HG02759 (cell line): Measurements from ENCODE around the gene GFRA1.

Experiments used
- ATAC-seq: cut with Tn5 transposase; IDR thresholded peaks from one replicate; pipeline ENCODE4 v1.9.1; 2021; ENCODE audit warnings: mild to moderate bottlenecking, moderate library complexity; ENCODE audit not compliant: unreplicated experiment

The GFRA1 gene

DNA sequence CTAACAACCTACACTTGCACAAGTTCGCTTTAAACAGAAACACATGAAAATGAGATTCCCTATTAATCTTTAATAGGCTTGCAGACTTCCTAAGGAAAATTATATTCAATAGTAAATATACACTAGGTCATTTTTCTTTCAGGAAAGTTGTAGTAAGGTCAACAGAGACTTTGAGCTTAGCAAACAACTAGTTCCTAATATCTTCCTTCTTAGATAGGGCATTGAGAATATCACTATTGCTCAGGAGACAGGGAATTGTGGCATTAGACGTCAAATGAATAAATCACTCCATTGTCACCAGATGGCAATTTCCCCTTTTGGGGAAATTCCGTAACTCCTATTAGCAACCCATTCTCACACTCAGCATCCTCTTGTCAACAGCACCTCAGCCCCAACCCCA lies 164.9 kb downstream of the GFRA1 start:
- no peak for ATAC-seq

DNA sequence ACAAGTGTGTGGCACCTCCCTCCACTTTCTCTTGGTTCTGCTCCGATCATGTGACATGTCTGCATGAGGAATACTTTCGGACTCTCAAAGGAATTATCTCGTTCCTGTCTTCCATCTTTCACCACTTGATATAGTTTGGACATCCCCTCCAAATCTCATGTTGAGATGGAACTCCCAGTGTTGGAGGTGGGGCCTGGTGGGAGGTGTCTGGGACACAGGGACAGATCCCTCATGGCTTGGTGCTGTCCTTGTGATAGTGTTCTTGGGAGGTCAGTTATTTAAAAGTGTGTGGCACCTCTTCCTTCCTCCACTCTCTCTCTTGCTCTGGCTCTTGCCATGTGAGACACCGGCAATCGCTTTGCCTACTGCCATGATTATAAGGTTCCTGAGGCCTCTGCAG lies 166.4 kb downstream of the GFRA1 start:
- ATAC-seq = no peak

DNA sequence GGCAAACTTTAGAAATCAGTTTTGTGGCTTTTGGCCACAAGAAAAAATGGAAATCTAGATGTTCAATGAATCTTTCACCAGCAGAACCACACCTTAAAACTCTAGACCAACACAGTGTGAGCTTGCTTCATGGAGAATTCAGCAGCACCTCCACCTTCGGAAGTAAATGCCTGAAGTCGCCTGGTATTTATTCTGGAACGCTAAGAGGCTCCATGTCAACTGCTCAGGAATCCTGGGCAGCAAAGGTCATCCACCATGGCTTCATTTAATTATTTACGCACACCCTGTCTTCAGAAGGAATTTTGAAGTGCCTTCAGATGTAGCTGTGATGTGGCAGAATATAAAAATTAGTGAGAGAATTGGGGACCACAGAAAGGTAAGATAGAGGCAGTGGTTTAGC lies 167.7 kb downstream of the GFRA1 start:
- ATAC-seq = no peak

DNA sequence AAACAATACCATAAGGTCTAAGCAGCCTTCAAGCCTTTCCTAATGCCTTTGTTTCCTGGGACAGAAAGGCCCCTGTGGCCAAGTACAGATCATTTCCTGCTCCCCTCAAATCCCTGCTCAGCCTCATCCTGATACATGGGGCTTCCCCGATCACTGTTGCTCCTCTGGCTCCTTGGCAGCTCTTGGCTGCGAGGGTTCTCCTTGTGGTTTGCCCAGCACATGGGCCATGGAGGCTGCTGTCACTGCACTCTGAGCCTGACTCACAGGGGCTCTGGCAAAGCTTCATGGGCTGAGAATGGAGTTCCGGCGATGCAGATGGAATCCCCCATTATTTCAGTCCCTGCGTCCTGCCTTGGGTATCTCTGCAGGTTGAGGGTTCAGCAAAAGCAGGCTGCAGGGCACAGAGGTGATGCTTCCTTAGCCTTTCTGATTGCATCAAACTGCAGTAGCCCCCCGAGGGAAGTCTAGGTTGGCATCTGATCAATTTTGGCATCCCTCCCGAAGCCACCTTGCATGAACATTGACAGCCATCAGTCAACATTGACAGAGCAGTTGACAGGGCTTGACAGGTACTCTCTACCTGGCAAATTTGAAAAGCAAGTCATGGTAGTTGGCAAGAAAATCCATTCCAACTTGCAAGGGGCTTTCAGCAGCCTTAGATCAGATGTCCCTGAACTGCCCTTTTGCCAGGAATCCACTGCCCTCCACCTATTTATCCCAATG lies 168.6 kb downstream of the GFRA1 start:
- ATAC-seq = no peak

DNA sequence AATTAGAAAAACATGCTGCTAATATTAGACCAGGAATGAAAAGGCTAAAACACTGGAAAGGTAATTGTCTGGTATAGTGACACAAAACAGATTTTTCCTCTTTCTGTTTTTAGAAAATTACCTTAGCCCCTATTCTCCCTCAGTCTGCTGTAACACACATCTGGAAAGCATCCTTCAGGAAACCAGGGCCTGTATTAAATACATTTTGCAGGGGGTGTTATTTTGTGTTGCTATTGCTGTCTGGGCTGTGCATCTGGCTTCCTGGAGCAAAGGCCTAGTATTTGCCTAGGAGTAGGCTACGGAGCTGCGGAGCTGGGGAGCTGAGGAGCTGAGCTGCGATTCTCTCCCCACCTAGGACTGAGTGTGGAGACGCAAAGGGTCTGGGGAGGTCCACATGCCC lies 169.3 kb downstream of the GFRA1 start:
- no peak for ATAC-seq

DNA sequence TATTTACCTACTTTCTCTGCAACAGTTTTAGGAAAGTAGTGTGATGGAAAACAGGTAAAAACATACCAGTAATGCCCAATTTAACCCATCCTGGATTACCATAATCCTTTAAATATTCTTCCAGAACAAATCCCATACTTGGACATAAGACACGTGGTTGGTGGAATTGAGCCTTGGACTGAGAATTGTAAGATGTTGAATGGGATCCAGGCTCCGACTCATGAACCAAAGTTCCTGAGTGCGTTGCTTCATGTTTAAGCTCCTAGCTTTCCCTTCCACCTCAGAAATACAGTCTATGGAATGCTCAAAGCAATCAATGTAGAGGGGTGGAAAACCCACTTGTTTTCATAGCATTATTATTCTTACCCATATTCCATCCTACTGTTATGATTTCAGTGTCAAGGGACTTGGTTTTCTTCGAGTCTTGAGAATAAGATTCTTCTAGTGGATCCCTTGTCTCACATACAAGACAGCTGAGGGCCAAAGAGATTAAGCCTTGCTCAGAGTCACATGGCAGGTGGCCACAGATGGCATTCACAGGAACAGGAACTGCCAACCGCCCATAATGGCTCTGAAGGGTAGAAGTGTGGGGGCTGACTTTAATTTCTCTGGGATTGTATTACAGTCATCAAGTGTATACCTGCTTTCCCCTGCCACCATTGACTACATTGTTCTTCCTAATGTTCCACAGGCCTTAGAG lies 171.2 kb downstream of the GFRA1 start:
- no peak for ATAC-seq

DNA sequence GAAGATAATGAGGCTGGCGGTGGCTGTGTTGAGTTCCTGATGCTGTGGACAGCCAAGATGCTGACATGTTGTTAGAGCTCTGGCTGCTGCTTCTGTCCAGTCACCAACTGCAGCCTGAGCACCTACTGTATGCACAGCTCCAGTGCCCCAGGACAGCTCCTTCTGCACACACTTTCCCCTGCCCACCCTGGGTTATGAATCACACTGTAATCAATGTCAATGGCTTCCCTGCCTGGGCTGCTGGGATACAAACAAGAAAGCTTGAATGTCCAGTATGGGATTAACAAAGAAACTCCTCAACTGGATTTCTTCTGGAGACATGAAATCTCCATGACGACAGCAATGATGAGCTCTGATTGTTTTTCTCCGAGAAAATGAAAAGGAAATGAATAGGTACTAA lies 172.0 kb downstream of the GFRA1 start:
- ATAC-seq = no peak

DNA sequence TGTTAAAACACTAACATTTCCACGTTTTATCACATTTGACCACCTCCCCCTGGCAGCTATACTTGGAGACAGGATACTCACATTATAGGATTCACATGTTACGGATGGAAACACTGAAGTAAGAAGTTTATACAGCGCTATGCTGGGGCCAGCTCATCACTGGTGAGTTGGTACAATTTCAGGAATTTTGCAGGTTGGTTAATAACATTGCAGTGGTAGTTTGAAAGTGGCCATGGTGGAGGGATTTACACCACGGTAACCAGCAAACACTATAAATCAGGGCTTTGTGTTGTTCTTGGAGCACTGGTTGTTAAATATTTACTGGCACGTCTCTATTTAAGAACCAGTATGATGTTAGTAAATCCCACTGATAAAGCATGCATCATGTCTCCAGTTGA lies 174.0 kb downstream of the GFRA1 start:
- no peak for ATAC-seq

DNA sequence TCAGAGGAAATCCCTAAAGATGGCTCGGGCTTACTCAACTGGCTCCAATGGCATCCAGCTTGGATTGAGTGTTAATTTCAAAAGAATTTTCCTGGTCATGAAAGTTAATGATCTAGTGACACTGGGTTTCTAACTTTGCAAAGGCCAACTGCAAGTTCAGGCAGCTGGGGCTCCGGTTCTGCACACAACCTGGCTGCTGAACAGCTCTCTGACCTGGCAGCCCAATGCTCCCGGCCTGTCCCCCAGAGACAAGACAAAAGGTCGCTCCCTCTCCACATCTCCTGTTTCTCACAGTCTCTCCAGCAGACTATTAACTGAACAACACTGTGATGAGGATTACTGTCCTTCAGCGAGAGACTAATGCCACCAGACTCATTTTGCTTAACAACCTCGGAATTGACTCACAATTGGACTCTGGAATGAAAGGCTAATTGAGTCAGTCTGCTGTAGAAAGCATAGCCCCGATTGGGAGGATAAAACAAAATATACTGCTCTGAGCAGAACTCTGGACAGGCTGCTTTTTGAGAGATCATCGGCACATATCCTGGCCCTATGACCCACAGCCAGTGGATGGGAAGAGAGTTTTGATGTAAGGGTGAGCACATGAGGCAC lies 174.5 kb downstream of the GFRA1 start:
- ATAC-seq = no peak

DNA sequence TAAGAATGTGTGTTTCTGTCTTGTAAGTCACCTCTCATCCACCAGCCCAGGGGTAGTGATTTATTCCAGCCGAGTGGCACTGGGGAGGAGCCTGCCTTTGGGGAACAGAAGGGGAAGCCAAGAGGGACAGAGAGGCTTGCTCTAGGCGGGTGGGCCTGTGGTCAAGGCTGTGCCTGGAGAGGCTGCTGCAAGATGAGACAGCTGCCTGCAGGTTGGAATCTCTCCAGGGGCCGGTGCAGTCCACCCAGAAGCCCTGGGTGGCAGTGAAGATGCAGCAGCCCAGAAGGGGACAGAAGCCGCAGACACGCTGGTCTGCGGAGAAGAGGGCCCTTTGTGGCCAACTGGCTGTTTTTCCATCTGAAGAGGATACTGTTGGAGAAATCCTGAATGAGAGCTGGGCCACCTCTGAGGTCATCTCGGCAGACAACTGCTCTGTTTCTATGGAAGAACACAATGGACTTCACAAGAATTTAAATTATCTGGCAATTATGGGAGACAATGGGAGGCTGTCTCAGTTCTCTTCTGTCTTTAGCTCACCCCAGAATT lies 175.7 kb downstream of the GFRA1 start:
- ATAC-seq = no peak

DNA sequence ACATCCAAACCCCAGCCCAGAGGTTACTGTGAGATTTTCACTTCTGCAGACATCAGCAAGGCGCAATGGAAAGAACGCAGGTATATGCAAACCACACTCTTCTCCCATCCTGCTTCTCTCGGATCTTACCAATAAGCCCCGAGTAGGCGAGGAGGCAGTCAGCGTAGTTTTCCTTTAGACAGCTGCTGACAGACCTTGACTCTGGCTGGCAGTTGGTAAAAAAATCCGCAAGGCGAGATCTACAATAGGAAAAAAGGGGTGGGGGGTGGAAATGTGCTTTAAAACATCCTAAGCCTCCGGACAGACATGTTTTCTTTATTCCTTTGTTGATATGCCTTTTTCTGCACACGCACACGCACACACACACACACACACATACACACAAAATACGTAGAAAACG lies 176.5 kb downstream of the GFRA1 start:
- ATAC-seq = no peak

DNA sequence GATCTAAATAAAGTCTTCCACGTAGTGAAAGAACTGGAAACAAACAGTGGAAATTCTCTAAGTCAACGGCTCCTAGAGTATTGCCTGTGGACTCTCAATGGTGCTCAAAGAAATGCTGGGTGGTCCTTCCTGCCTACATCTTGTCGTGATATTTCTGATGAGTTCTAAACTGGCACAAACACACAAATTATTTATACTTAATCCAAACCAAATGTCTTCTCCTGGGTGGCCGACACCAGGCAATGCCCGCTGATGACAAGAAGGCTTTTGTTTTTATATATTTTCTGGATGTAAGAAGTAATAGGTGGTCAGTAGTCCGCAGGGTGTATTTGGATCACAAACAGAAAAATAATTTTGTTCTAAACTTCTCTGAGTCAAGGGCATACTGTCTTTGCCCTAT lies 178.7 kb downstream of the GFRA1 start:
- no peak for ATAC-seq

DNA sequence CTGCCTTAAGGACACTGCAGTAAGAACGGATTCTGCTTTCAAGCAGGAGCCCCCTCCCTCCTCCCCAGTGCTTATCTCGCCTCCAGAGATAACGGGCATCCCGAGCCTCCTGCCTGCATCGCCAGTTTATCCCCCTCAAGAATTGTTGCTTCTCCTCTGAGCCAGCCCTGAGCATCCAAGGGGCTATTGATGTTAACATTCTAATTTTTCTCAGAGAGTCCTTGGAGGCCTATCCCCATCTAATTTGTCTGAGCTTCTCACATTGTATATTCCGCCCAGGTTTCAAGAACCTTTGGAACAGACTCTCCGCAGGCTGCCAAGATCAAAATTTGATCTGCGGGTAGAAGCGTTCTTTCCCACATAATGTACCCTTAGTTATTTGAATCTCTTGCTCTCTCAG lies 180.0 kb downstream of the GFRA1 start:
- no peak for ATAC-seq

DNA sequence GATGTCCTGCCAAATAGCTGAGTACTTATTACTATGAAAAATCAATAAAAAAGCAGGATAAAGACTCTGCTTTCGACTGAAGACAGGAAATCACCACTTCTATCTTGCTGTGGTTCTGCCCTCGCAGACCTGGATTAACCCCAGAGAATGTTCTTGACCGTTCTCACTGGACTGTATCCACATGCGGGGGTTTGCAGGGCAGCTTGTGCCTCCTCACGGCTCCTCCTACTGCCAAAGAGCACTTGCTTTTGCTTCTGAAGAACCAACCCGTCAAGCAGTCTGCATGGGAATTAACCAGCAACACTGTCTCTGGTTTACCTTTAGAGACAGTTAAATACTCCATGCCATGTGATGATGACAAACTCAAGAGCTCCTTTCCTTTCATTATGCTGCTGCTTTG lies 184.0 kb downstream of the GFRA1 start:
- no peak for ATAC-seq

DNA sequence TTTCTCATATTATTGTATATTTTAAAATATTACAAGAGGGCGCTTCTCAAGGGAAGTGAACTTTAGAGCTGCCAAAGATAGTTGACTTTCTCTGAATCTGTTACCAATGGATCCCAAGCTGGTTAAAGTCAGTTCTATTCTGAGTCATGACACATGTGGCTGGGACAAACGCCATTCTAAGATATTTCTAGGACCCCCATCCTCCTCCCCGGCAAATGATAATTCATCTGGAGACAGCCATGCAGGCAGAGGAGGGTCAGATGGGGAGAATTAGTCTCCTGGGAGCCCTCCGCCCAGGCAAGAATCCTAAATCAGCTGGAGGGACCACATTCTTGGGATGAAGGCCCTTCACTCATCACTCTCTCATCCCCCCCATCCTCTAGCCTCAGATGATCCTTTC lies 187.7 kb downstream of the GFRA1 start:
- ATAC-seq = no peak

DNA sequence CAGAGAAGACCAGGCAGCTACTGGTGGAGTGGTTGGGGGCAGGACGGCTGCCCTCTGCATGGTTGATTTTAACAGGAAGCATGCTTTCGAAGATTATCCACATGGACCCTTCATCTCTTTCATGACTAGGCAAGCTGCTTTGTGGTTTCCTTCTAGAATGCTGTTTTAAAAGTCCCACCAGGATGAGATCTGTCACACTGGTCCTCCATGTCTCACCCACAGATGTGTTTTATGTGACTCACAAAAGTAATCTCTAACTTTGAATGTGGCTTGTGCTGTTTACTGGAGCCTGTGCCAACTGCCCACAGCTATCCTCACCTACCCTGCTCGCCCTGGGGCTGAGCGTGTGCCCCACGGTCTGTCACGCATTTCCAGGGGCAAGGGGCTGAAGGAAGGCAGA lies 188.8 kb downstream of the GFRA1 start:
- no peak for ATAC-seq

DNA sequence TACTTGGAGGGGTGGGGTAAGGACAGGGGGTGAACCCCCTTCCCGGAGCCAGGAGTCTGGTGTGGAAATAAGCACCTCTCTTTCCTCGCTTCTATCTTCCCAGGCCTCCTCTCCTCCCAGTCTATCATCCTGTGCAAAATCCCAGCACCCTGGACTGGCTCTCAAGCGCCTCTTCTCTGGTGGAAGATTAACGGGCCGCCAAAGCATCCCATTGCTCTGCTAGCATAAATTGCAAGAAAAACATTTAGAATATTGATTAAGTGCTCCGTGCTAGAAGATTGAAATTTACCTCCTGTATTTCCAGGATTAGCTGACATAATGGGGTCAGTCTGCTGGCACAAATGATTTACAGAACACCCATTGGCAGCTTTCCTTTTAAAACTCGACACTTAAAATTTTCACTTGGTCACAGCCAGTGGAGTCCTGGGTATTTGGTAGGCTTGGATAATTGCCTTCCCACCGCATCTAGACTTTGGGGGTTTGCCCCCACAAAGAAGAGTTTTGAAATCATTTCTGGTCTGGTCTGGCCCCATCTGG lies 189.7 kb downstream of the GFRA1 start:
- no peak for ATAC-seq

DNA sequence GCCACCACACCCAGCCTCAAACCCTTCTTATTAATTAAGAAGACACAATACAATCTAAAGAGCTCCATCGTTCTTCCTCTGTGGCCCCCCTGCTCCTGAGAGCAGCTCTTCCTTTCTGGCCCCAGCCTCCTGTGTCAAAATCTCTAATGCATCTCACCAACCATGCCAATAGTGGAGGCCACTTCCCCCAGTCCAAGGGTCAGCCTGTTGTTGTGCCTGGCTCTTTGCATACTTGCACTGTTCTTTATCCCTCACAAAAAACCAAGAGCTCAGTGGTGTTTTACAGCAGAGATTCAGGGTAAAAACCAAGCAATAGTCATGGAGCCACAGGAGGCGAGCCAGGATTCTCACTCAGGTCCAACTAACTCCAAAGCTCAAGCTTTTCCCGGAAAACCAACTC lies 190.2 kb downstream of the GFRA1 start:
- ATAC-seq = no peak

DNA sequence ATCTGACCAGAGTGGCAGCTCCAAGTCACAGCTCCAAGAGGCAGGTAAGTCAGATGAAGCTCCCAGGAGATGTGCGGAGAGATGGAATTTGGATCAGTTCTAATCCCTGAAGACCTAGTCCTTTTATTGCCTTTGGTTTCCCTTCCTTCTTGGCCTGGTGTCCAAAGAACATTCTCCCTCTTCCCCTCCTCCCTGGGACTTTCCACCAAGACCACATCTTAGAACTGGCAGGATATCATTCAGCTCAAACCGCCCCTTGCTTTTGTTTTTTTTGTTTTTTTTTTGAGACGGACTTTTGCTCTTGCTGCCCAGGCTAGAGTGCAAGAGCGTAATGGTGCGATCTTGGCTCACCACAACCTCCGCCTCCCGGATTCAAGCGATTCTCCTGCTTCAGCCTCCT lies 190.8 kb downstream of the GFRA1 start:
- ATAC-seq = no peak

DNA sequence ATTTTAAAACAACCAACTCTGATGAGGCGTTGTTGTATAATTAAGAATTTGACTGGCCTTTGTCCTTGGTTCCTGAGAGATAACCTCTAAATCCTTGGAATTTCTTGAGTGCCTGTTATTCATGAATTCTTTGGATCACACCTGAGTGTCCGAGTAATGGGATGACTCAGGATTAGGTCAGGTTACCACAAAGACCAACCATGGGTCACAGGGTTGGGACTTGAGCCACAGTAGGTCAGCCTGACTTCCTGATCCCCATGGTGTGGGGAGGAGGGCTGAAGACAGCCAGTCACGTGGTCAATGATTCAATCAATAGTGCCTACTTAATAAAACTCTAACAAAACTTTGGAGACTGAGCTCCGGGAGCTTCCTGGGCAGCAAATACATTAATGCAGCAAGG lies 192.5 kb downstream of the GFRA1 start:
- ATAC-seq = no peak

DNA sequence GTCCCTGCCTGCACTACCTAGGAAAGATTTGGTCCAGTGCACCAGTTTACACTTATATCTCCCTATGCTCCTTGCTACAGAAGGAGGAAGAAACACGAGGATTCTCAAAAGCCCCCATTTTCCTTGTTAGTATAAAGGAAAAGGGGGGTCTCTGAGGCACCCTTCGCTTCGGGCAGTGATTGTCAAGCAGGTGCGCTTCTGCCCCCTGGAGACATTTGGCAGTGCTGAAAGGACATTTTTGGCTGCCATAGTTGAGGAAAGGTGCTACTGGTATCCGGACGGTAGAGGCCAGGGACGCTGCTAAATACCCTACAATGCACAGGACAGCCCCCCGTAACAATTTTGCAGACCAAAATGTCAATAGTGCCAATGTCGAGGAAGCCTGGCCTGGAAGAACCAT lies 193.7 kb downstream of the GFRA1 start:
- ATAC-seq = no peak

DNA sequence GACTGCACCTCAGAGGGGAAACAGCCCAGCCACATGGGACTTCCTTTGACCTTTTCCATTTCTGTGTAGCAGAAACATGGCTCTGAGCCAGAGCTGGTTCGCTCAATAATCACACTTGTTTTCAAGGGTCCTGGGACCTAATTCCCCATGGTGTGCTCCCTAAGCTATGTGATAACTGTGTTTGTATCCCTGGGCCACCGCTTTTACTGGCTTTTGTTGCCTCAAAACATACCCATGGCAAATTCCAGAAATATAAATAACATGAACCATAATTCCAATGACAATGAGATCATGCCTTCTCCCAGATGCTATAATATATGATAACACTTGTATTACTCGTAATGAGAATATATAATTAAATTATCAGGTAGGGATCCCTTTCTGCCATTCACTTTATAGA lies 196.4 kb downstream of the GFRA1 start:
- no peak for ATAC-seq
